Measurements from ENCODE around the gene GRK3.
A peak's percentile ranks its signal among the peaks of the same experiment; 100 is the strongest.

GRK3 gene

GRCh38 chr22:25760848-25761595 lies 196.5 kb downstream of the GRK3 start:
- CTCF ChIA-PET, result interaction anchor here (0.8 to 1.2 kb wide), 5 partner anchors 11 to 217 kb away, joined by 3 to 5 read pairs (median 3); no protein-coding TSS in a partner anchor
- H3K27ac Mint-ChIP-seq, result no peak overlapping the region
- H3K27me3 Mint-ChIP-seq, result no peaks in the 10 kb centered on the region
- H3K4me1 Mint-ChIP-seq, result peaks cover 51% of the 10 kb centered on the region
- H3K4me3 Mint-ChIP-seq, result no peak overlapping the region
- peaks cover 13% of the 10 kb centered on the region for H3K36me3 Mint-ChIP-seq
- peaks cover 10% of the 10 kb centered on the region for H3K9me3 Mint-ChIP-seq
- DNase-seq, result no peak

- Mint-ChIP-seq H3K9me3 (peaks cover 21% of the 10 kb centered on the region), H3K4me1 (peaks cover 41% of the 10 kb centered on the region), H3K27ac (no peak overlapping the region), H3K4me3 (no peak overlapping the region), H3K36me3 (peaks cover 24% of the 10 kb centered on the region), H3K27me3 (no peaks in the 10 kb centered on the region)
- no peak for DNase-seq
- CTCF ChIA-PET, result interaction anchor here (0.6 to 1.0 kb wide), 2 partner anchors 12 to 131 kb away, joined by 3 read pairs; no protein-coding TSS in a partner anchor
Measured at GRCh38 chr22:25762147-25762546, 197.7 kb downstream of the GRK3 start.

- Mint-ChIP-seq H3K9me3 (peaks cover 31% of the 10 kb centered on the region), H3K4me3 (no peak overlapping the region), H3K36me3 (peaks cover 30% of the 10 kb centered on the region), H3K27ac (no peak overlapping the region), H3K27me3 (no peaks in the 10 kb centered on the region), H3K4me1 (peaks cover 31% of the 10 kb centered on the region)
- no peak for DNase-seq
- CTCF ChIA-PET, result interaction anchor here (0.6 to 1.1 kb wide), 4 partner anchors 8 to 26 kb away, joined by 3 to 4 read pairs (median 4); no protein-coding TSS in a partner anchor
Measured at GRCh38 chr22:25763239-25763777, 198.8 kb downstream of the GRK3 start.

- Mint-ChIP-seq H3K27ac (no peak overlapping the region), H3K36me3 (peaks cover 30% of the 10 kb centered on the region), H3K4me1 (peaks cover 33% of the 10 kb centered on the region), H3K27me3 (no peaks in the 10 kb centered on the region), H3K9me3 (peaks cover 36% of the 10 kb centered on the region), H3K4me3 (no peak overlapping the region)
- CTCF ChIA-PET, result interaction anchor here (0.7 to 1.0 kb wide), 2 partner anchors 9 to 27 kb away, joined by 3 read pairs; no protein-coding TSS in a partner anchor
- DNase-seq, result no peak
Measured at GRCh38 chr22:25764270-25765015, 200.0 kb downstream of the GRK3 start.

GRCh38 chr22:25765016-25765367 lies 200.5 kb downstream of the GRK3 start:
- no peaks in the 10 kb centered on the region for H3K27me3 Mint-ChIP-seq
- H3K4me1 Mint-ChIP-seq, result peaks cover 31% of the 10 kb centered on the region
- peaks cover 33% of the 10 kb centered on the region for H3K36me3 Mint-ChIP-seq
- peaks cover 39% of the 10 kb centered on the region for H3K9me3 Mint-ChIP-seq
- CTCF ChIA-PET, result no interaction called here
- H3K27ac Mint-ChIP-seq, result no peak overlapping the region
- no peak for DNase-seq
- H3K4me3 Mint-ChIP-seq, result no peak overlapping the region

DNA sequence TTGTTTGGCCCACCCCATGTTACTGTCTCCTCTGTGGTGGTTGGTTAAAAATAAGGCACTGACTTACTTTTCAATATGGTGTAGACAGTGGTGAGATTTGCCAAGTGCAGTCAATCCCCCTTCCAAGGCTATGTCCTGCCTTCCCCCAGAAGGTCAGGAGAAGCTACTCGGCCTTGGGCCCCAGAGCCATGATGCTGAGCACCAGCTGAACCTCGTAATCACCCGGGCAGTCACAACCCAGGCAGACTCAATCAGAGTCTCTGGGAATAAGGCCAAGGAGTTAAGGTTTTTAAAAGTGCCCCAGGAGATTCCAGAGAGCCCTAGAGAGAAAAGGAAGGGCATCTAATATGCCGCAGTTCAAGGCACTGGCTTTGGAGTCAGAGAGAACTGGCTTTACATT lies 201.3 kb downstream of the GRK3 start:
- peaks cover 34% of the 10 kb centered on the region for H3K4me1 Mint-ChIP-seq
- CTCF ChIA-PET, result no interaction called here
- H3K36me3 Mint-ChIP-seq, result peaks cover 39% of the 10 kb centered on the region
- no peaks in the 10 kb centered on the region for H3K27me3 Mint-ChIP-seq
- H3K27ac Mint-ChIP-seq, result no peak overlapping the region
- no peak for DNase-seq
- H3K9me3 Mint-ChIP-seq, result peaks cover 40% of the 10 kb centered on the region
- H3K4me3 Mint-ChIP-seq, result no peak overlapping the region

- H3K36me3 Mint-ChIP-seq, result peaks cover 41% of the 10 kb centered on the region
- H3K4me3 Mint-ChIP-seq, result no peak overlapping the region
- no peak overlapping the region for H3K27ac Mint-ChIP-seq
- H3K9me3 Mint-ChIP-seq, result peaks cover 42% of the 10 kb centered on the region
- CTCF ChIA-PET, result no interaction called here
- no peaks in the 10 kb centered on the region for H3K27me3 Mint-ChIP-seq
- peaks cover 34% of the 10 kb centered on the region for H3K4me1 Mint-ChIP-seq
- no peak for DNase-seq
Measured at GRCh38 chr22:25766418-25766817, 201.9 kb downstream of the GRK3 start.

DNA sequence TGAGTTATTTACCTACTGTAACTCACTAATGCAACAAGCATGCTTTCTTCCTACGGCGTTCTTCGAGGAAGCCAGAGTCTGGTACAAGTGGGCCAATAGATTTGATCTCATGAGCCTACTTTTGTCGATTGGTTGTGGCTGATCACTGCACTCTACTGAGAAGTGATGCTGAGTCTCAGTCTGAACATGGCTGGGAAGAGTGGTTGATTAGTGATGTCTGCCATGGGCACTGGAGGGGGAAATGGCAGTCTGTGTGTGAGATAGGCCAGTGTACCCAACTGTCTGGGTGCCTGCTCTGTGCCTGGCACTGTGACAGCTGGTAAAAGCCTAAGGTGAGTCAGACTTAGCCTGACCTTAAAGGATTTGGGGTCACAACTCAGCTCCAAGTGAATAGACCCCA lies 205.9 kb downstream of the GRK3 start:
- peak overlapping the region; percentile 29 for H3K27ac Mint-ChIP-seq
- H3K4me3 Mint-ChIP-seq, result no peak overlapping the region
- H3K36me3 Mint-ChIP-seq, result peaks cover 36% of the 10 kb centered on the region
- CTCF ChIA-PET, result interaction anchor here (5.1 kb wide), 1 partner anchor 308 kb away, joined by 35 read pairs; no protein-coding TSS in a partner anchor
- peaks cover 39% of the 10 kb centered on the region for H3K9me3 Mint-ChIP-seq
- peaks cover 46% of the 10 kb centered on the region for H3K4me1 Mint-ChIP-seq
- H3K27me3 Mint-ChIP-seq, result no peaks in the 10 kb centered on the region
- DNase-seq, result no peak

GRCh38 chr22:25772288-25772687 lies 207.8 kb downstream of the GRK3 start:
- Mint-ChIP-seq H3K27me3 (no peaks in the 10 kb centered on the region), H3K4me1 (peaks cover 46% of the 10 kb centered on the region), H3K4me3 (no peak overlapping the region), H3K27ac (peak overlapping the region; percentile 83), H3K36me3 (peaks cover 19% of the 10 kb centered on the region), H3K9me3 (peaks cover 20% of the 10 kb centered on the region)
- CTCF ChIA-PET, result interaction anchor here (0.6 to 5.1 kb wide), 28 partner anchors 9 to 325 kb away, joined by 3 to 35 read pairs (median 4); no protein-coding TSS in a partner anchor
- DNase-seq, result no peak

DNA sequence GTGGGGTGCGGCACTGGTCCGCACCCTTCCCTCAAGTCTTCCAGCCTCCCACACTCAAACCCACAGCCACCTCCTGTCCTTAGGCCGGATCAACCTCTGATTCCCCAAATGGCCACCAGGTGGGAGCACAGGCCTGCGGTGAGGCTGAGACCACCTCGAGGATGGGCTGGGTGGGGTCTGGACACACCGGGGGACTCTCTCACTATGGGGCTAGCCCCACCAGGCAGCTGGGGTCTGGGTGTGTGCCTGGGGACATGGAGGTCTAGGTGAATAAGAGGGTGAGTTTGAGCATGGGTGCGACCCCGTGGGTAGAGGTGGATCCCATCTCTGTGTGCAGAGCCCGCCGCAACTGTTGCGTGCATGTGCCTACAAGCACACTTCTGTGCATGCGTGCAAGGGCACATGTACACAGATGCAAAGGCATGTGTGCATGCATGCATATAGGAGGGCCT lies 210.1 kb downstream of the GRK3 start:
- H3K4me3 Mint-ChIP-seq, result no peak overlapping the region
- peaks cover 11% of the 10 kb centered on the region for H3K36me3 Mint-ChIP-seq
- H3K4me1 Mint-ChIP-seq, result peaks cover 36% of the 10 kb centered on the region
- CTCF ChIA-PET, result interaction anchor here (5.1 kb wide), 1 partner anchor 312 kb away, joined by 35 read pairs; no protein-coding TSS in a partner anchor
- no peak overlapping the region for H3K27ac Mint-ChIP-seq
- peaks cover 6% of the 10 kb centered on the region for H3K9me3 Mint-ChIP-seq
- no peak for DNase-seq
- peaks cover 3% of the 10 kb centered on the region for H3K27me3 Mint-ChIP-seq

DNA sequence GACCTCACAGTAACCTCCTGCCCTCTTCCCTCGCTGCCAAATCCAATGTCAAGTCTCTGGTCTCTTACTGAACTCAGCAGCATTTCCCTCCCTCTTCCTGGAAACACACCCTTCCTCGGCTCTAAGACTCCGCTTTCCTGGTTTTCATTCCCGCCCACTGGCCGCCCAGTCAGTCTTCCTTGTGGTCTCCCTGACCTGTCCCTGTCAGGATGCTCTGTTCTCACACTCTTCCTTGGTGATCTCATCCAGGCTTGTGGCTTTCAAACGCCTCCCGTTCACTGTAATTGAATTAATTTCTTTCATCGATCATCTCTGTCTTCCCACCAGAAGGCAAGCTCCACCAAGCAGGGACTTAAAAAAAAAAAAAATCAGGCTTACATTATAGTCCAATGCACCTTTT lies 211.1 kb downstream of the GRK3 start:
- Mint-ChIP-seq H3K9me3 (peaks cover 2% of the 10 kb centered on the region), H3K27ac (no peak overlapping the region), H3K4me1 (peaks cover 28% of the 10 kb centered on the region), H3K27me3 (peaks cover 3% of the 10 kb centered on the region), H3K4me3 (no peak overlapping the region), H3K36me3 (peaks cover 4% of the 10 kb centered on the region)
- no peak for DNase-seq
- CTCF ChIA-PET, result no interaction called here

DNA sequence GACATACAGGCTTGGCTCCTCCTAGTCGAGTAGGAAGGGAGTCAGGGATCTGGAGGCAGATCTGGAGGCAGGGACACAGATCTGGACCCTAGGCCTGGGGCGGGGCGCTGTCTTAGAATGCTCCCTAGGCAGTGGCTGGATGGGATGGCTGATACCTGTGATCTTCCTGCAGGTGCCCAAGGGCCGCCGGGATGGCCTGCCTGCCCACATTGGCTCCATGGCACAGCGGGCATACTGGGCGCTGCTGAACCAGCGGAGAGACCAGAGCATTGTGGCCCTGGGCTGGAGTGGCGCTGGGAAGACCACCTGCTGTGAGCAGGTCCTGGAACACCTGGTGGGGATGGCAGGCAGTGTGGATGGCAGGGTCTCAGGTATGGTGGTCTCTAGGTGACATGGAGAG lies 212.9 kb downstream of the GRK3 start:
- no peak for DNase-seq
- Mint-ChIP-seq H3K9me3 (no peaks in the 10 kb centered on the region), H3K4me3 (no peak overlapping the region), H3K27ac (no peak overlapping the region), H3K4me1 (peaks cover 14% of the 10 kb centered on the region), H3K27me3 (peaks cover 11% of the 10 kb centered on the region), H3K36me3 (no peaks in the 10 kb centered on the region)
- CTCF ChIA-PET, result interaction anchor here (1.2 to 3.6 kb wide), 5 partner anchors 10 to 315 kb away, joined by 3 to 21 read pairs (median 6); no protein-coding TSS in a partner anchor

DNA sequence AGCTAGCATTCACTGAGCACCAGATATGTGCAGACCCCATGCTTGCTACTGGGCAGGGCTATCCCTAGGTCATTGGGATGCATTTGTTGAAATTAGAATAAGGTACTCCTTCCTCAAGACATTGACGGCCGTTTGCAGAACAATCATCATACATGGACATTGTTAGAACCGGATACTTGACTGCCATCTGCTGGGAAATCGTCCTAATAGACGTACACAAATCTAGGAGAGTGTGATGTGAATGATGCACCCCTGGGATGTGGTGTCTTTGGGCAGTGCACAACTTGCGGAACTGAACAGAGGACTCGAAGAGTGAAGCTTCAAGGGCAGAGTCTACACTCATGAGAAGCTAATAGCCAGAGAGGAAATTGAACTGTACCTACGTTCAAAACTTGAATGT lies 213.4 kb downstream of the GRK3 start:
- Mint-ChIP-seq H3K27ac (no peak overlapping the region), H3K36me3 (no peaks in the 10 kb centered on the region), H3K9me3 (no peaks in the 10 kb centered on the region), H3K27me3 (peaks cover 12% of the 10 kb centered on the region), H3K4me1 (peaks cover 10% of the 10 kb centered on the region), H3K4me3 (no peak overlapping the region)
- CTCF ChIA-PET, result interaction anchor here (0.7 to 3.6 kb wide), 8 partner anchors 10 to 331 kb away, joined by 3 to 21 read pairs (median 4); no protein-coding TSS in a partner anchor
- peak; percentile 57 for DNase-seq
